Left forelimb (tissue), 1 donor: ENCODE measurements around the gene ANKMY1.

Experiments used
- DNase-seq: peaks from one replicate; pipeline ENCODE4 v3.0.0-alpha.2; 2018; ENCODE audit warnings: low spot score

Gene ANKMY1

DNA sequence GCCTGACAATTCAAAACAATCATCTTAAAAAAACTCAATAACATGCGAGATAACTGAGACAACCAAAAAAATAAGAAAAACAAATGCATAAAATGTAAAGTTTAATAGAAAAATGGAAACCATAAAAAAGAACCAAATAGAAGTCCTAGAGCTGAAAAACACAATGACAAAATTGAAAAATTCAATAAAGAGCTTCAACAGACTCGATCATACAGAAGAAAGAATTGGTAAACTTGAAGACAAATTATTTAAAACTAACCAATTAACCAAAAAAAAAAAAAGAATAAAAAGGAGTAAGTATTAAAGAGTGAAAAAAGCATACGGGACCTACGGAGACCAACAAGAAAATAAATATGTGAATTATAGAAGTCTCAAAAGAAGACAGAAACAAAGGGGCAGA, 84.6 kb downstream of the ANKMY1 start:
- no peak for DNase-seq

DNA sequence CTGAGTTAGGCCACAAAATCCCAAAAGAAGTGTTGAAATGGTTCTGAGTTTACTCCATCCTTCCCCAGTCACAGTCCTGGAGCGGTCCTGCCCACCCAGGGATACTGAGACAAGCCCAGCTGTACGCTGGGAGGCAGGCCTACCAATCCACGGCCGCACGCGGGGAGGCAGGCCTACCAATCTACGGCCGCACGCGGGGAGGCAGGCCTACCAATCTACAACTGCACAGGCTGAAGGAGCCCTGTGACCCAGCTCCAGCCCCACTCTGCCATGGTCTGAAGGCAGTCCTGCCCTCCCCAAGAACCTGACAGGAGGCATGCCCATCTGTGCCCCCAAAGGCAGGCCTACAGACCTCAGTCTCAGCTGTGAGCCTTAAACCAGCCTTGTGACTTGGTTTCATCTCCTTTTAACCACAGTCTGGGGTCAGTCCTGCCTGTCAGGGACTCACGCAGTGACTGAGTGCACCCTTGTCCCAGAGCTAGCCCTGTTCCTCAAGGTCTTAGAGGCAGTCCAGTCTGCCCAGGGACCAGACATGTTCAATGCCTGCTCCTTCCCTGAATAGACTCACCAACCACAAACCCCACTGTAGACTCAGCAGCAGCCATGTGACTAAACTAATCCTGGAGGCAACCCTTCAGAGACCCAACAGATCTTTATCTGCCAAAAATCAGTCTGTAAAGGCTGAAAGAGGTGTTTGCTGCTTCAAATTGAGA, 85.6 kb downstream of the ANKMY1 start:
- DNase-seq = no peak

DNA sequence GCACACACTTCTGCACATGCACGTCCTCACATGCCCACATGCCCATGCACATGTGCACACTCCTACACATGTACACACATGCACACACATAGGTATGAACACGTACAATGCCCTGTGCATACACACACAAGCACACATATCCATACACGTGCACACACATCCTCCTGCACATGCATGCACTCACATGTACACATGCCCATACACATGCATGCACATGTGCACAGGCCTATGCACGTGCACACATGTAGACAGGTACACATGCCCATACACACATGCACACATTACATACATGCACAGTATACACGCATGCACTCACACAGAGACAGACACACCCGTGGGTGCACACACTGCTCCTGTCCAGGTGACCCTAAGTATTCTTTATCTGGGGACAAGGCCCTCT, 88.0 kb downstream of the ANKMY1 start:
- peak; percentile 57 for DNase-seq

DNA sequence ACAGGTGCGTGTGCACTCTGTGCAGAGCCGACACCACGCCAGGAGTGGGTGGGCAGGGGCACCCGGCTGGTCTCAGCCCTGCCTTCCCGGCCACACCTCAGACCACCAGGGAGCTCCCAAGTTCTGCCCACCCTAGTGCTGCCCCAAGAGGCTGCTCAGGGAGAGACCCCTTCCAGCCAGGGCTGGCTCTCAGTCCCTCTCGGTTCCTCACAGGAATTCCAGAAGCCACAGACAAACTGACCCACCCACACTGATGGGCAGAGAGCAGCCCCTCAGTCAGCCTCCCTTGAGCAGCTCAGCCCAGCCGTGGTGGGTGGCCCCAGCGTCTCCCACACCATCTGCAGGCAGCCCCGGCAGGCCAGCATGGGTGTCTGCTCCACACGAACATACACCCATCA, 88.5 kb downstream of the ANKMY1 start:
- peak; percentile 63 for DNase-seq

DNA sequence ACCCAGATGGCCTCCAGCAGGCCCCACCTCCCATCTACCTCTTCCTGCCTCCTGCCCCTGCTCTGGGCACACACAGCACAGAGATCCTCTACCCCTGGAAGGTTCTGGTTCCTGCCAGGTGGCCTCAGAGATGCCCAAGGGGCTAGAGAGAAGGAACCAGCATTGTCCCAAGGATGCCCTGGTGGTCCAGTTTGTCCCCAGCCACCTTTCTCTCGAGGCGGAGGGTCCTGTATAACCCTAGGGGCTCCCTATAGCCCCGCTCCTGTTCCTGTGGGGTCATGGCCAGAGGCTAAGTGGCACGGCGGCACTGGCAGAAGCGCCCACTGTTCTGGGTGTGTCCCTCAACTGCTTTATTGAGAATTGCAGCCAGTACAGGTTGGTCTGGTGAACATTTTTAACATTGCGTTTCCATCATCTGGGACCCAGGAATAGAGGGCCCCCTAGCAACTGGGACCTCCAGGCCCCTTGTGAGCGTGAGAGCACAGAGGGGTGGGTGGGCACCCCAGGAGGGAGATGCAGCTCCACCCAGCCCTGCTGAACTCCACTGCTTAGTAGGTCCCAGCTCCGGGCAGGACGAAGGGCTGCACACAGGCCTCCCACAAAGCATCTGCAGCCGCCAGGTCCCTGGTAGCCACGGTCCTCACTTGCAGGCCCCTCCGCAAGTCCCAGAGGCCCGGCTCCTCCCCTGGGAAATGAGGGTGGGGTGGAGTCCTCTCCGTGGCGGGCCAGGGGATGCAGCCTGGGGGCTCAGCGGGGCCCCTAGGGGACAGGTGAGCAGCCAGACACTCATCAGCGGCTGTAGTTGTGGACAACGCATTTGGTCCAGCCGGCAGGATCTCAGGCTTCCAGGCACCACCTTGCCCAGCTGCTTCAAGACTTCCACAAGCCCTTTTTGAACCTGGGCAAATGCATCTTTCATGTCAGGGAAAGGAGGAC, 89.2 kb downstream of the ANKMY1 start:
- DNase-seq = peak; percentile 60

DNA sequence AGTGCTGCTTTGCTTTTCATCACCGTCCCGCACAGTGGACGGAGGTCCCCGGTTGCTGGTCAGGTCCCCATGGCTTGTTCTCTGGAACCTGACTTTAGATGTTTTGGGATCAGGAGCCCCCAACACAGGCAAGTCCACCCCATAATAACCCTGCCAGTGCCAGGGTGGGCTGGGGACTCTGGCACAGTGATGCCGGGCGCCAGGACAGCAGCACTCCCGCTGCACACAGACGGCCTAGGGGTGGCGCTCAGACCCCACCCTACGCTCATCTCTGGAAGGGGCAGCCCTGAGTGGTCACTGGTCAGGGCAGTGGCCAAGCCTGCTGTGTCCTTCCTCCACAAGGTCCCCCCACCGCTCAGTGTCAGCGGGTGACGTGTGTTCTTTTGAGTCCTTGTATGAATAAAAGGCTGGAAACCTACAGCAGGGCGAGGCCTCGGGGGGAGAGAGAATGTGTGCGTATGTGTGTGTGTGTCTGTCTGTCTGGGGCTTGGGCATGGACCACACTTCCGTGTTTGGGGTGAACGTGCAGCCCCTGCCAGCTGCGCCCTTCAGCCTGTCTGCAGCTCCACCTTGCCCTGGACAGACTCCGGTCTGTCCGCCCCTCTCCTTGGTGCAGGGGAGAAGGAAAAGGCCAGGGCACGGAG, 90.0 kb downstream of the ANKMY1 start:
- DNase-seq = peak; percentile 61

DNA sequence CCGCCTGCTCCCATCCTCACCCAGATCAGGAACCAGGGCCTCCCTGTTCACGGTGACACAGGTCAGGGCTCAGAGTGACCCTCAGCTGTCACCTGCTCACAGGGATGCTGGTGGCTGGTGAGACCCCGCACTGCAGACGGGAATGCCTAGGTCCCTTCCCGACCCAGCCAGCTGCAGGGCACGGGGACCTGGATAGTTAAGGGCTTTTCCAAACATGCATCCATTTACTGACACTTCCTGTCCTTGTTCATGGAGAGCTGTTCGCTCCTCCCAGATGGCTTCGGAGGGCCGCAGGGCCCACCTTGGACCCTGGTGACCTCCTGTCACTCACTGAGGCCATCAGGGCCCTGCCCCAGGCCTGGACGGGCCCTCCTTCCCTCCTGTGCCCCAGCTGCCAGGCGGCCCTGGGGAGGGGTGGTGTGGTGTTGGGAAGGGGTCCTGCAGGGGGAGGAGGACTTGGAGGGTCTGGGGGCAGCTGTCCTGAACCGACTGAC, 90.6 kb downstream of the ANKMY1 start:
- no peak for DNase-seq

DNA sequence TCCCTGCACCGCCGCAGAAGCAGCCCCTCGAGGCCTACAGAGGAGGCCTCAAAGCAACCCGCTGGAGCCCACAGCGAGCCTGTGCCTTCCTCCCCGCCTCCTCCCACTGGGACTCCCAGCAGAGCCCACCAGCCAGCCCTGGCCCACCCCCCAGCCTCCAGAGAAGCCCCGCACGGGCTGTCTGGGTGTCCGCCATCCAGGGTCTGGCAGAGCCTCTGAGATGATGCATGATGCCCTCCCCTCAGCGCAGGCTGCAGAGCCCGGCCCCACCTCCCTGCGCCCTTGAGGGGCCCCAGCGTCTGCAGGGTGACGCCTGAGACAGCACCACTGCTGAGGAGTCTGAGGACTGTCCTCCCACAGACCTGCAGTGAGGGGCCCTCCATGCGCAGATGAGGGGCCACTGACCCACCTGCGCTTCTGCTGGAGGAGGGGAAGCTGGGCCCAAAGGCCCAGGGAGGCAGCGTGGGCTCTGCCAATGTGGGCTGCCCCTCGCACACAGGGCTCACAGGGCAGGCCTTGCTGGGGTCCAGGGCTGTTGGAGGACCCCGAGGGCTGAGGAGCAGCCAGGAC, 91.1 kb downstream of the ANKMY1 start:
- DNase-seq = peak; percentile 47

DNA sequence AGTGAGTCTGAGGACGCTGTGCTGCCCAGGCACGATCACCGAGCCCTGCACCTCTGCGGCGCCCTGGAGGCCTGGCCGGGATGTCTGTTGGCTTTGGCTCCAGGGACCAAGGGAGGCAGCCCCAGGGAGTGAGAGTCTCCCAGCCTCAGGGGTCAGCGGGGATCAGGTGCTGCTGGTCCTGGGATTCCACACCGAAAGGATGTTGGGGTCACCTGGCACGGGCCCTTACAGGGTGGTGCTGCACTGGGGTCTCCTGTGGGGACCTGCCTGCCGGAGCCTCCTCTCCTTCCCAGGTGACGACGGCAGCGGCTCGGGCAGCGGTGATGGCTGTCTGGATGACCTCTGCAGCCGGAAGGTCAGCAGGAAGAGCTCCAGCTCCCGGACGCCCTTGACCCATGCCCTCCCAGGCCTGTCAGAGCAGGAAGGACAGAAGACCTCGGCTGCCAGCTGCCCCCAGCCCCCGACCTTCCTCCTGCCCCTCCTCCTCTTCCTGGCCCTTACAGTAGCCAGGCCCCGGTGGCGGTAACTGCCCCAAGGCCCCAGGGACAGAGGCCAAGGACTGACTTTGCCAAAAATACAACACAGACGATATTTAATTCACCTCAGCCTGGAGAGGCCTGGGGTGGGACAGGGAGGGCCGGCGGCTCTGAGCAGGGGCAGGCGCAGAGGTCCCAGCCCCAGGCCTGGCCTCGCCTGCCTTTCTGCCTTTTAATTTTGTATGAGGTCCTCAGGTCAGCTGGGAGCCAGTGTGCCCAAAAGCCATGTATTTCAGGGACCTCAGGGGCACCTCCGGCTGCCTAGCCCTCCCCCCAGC, 91.8 kb downstream of the ANKMY1 start:
- peak; percentile 58 for DNase-seq

DNA sequence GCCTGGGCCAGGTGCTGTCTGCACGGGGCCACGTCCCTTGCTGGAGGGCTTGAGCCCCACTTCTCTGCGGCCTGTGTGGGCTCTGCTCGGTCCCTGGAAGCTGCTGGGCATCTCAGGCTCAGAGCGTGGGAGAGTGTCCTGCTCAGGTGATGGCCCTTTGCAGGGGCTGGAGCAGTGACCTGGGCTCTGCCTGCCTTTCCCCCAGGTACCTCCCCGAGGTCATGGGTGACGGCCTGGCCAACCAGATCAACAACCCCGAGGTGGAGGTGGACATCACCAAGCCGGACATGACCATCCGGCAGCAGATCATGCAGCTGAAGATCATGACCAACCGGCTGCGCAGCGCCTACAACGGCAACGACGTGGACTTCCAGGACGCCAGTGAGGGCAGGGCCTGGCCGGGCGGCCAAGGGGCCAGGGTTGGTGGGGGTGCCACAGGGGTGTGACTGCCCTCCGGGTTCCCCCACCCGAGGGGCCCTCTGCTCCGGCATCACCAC, 92.5 kb downstream of the ANKMY1 start:
- DNase-seq = peak; percentile 62

DNA sequence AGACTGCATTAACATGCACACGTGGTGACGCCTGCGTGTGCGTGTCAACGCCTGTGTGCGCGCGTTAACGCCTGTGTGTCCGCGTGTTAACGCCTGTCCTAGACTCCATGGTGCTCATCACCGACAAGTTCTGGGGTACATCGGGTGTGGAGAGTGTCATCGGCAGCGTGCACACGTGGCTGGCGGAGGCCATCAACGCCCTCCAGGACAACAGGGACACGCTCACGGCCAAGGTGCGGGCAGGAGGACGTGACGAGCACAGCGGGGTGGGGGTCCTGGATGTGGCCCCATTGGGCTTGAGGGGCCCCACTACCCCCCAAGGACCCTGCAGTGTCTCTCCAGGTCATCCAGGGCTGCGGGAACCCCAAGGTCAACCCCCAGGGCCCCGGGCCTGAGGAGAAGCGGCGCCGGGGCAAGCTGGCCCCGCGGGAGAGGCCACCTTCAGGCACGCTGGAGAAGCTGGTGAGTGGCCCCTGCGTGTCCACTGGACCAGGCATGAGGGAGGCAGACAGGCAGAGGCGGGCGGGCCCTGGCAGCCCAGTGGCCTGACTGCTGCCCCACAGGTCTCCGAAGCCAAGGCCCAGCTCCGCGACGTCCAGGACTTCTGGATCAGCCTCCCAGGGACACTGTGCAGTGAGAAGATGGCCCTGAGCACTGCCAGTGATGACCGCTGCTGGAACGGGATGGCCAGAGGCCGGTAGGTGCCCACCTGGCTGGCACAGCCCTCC, 93.1 kb downstream of the ANKMY1 start:
- no peak for DNase-seq

DNA sequence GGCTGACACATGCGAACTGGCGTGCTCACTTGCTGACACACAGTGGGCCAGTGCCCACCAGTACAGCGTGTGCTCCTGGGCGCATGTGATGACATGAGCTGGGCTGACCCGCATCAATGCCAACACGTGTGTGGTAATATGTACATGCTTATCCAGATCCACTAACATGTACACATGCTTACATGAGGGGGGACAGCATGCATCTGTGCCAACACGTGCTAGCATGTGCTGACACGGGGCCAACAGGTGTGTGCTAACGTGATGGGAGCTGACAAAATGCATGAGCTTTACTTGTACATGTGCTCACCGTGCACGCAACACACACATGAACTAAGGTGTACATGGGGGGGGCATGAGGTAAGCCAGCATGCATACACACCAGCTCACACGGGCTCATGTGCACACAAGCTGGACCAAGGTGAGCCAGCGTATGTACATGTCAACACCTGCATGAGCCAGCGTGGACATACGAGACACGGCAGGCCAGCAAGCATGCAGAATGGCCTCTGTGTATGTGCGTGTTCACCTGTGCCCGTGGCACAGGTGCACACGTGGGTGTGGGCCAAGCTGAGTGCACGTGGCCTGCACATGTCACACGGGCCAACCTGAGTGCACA, 93.8 kb downstream of the ANKMY1 start:
- DNase-seq = peak; percentile 63

DNA sequence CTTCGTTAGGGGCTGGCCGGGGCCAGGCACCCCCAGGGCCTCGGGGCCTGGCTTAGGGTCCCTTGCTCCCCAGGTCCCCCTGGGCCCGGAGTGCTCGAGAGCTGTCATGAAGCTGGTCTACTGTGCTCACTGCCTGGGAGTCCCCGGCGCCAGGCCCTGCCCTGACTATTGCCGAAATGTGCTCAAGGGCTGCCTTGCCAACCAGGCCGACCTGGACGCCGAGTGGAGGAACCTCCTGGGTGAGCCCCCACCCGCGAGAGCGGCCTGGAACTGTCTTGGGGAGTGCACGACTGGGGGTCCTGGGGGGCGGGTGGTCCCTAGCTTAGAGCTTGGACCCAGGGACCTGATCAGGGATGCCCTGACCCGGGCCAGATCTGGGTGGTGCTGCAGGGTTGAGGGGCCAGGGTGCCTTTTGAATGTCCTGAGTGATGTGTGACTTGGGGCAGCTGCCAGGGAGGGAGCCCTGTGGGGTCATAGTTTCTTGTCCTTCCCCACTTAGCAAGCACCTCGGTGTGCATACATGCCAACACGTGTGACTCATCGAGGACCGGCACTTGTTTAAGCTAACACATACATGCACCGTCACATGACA, 94.4 kb downstream of the ANKMY1 start:
- DNase-seq = peak; percentile 50

DNA sequence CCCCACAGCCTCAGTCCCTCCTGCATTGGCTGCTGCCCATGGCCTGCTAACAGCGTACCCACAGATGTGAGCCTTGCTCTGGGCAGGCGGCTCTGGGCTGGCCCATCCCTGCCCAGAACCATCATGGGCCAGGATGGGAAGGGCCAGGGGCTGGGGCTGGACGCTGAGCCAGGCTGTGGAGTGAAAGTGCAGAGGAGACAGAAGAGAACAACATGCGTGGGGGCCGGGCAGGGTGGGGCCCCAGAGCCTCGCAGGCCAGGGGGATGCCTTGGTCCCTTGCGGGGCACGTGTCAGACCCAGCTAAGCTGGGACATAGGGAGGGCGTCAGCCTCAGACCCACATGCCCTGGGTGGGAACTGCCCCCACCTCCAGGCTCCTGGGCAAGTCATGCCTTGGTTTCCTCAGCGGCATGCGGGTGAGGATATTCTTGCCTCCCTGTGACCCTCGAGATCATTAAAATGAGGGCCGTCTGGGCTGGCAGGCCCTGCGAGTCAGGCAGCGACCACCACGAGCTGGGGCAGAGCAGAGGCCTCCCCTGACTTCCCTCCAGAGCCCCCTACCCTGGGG, 95.0 kb downstream of the ANKMY1 start:
- DNase-seq = peak; percentile 54

DNA sequence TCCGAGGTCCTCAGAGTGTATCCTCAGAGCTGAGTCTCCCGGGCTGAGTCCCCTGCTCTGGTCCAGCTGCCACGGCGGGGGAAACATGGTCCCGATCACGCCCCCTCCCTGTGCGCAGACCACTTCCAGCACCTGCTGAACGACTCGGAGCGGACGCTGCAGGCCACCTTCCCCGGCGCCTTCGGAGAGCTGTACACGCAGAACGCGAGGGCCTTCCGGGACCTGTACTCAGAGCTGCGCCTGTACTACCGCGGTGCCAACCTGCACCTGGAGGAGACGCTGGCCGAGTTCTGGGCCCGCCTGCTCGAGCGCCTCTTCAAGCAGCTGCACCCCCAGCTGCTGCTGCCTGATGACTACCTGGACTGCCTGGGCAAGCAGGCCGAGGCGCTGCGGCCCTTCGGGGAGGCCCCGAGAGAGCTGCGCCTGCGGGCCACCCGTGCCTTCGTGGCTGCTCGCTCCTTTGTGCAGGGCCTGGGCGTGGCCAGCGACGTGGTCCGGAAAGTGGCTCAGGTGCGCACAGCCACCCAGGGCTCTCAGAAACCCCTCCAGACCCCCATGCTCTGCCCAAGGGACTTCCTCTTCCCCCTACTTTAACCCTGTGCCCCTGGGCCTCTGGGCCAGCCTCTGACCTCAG, 95.6 kb downstream of the ANKMY1 start:
- peak; percentile 65 for DNase-seq

DNA sequence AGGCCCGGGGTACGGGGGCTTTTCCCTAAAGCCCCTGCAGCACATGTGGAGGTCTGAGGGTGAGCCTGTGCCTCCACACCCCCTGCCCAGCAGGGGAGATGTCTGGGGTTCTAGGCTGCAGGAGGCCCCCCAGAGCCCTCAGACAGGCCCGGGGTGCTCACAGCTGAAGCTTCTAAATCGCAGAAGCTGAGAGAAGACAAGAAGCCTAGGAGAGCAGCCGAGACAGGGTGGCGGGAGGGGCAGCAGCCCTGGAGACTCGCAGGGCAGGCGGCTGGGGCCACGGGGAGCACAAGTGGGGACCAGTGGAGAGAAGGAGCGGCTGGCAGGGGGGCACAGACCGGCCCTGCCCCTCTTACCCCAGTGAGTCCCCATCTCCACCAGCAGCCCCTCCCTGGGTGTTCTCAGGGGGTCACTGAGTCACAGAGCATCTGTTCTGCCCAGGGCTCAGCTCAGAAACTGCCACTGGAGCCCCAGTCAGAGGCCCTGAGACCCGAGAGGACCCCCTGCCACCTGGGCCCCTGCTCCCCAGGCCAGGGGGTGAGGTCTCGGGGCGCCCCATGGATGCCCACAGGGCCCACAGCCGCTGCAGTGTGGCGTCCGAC, 96.2 kb downstream of the ANKMY1 start:
- DNase-seq = peak; percentile 50

DNA sequence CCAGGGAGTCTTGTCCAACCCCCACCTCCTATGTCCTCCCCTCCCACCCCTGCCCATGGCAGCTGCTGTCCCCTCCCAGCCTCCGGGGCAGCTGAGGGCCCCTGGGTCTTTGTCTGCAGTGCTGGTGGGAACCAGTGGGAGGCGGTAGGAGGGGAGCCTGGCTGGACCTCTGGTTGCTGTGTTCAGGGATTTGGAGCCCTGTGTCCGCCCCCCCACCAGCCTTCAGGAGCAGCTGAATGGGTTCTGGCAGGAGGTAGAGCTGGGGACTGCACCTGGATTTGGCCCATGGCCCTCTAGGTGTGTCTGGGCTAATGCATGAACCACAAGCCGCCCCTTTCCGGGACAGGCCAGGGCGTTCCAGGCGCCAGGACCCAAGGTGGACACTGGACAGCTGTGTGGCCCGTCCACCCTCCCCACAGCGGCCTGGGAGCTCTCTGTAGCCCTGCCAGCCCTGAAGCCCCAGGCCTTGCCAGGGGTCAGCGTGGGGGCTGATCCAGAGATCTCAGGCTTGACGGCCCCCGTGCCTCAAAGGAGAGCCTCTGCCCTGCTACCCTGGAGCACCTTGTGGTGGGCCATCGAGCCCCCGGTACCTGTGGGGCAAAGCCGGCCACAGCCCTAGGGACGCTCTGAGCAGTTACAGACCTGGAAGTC, 96.9 kb downstream of the ANKMY1 start:
- peak; percentile 57 for DNase-seq

DNA sequence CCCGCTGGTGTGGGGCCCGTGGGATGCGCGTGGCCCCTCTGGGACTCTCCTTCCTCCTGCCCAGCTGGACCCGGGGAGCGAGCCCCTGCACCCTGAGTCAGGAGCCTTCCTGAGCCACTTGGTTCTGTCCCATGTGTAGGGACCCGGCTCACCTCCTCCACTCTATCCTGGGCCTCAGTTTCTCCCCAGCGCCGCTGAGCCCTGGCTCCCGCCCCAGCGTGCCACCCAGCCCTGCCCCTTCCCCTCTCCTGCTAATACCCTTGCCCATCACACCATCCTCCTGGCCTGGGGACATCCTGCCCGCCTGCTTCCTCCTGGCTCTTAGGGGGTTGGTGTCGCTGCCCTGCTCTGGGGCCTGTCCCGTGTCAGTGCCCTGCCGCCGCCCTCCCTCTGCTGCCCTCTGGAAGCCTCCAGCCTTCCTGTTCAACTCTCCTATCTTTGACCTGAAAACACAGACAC, 97.5 kb downstream of the ANKMY1 start:
- peak; percentile 59 for DNase-seq
